Bone marrow (tissue), 2 donors: ENCODE results near the gene LRRC8B.

Experiments
- DNase-seq, 2 donors: peaks; one replicate each; lab custom pipeline; 2025; lab: John Stamatoyannopoulos, UW

The LRRC8B gene

GRCh38 chr1:89547563-89548116, 23.0 kb downstream of the LRRC8B start:
- DNase-seq: peak in 1 of 2 donors; percentile 57

DNA sequence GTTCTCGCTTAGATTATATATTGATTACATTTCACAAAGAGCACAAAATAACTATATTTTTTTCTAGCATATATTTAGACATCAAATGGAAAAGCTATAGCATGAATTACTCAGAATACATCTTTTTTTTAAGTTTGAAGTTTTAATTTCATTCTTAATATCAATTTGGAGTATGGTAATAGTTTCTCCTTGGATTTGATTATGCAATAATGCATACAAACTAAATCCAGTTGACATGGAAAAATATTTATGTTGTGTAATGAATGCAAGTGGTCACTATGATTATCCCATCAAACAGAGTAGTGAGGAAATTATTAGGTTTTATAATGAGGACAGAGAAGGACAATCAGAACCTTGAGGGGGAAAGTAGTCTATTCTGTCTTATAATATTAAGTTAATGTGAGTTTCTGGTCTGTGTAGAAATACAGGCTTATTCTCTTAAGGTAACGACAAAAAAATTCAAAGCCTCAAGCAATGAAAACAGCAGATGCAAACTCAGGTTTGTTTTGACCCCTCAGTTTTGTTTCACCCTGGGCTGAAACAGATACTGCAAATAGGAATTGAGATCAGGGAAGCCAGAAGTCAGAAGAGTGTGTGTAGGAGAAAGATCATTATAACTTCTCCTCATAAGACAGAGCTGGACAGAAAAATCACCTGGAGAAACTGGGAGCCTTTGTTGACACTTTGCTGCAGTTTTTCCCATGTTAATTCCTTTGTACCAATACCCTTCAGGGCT, 23.7 kb downstream of the LRRC8B start:
- no peak for DNase-seq

- DNase-seq: no peak
Measured at GRCh38 chr1:89550995-89551394, 26.4 kb downstream of the LRRC8B start.

GRCh38 chr1:89552471-89553081, 27.9 kb downstream of the LRRC8B start:
- DNase-seq: no peak

DNA sequence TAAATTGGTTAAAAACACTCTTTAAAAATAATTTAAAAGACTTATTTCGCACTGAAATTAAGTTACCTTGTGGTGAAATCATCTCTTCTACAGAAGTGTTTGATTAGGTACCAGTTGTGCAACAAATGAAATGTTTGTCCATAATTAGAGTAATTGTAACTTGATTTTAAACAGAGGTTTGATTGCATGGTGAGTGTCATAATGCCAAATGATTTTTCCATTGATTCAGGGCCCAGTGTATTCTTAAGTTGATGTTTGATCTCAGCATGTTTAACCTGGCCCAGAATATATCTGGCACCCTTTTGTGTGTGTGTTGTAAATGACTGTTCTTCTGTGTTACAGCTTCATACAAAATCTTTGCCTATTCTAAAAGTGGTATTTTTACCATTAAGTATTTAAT, 28.5 kb downstream of the LRRC8B start:
- DNase-seq: no peak

GRCh38 chr1:89555550-89555949, 30.9 kb downstream of the LRRC8B start:
- DNase-seq: no peak

DNA sequence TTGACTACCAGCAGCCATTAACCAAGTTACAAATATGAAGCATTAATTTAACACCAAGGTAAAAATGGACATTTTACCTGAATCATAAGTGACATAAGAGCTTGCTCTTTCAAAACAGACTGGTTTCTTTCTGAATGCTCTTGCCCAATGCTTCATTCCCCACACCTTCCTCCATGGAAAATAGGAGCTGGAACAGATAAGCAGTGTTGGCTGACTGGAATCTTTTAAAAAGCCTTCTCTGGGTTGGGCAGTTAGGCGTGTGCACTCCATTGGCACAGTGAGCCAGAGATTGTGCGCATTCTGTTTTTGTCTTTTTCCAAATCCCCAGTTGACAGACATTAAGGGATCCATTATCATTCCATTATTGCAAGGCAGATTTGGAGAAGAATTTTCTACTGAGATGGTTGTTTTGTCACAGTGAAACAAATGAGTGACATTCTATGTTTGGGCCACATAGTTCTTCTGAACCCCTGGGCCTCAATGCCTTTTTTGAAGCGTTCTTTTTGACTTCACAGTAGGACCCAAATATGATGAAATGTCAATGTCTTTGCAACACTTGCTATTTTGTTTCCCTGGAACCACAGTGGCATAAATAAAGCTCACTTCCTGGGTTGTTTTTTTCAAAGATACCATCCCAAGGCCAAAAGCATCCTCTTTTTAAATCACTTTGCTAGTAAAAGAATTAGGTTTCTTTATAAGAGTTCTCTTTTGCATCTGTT, 32.3 kb downstream of the LRRC8B start:
- no peak for DNase-seq

DNA sequence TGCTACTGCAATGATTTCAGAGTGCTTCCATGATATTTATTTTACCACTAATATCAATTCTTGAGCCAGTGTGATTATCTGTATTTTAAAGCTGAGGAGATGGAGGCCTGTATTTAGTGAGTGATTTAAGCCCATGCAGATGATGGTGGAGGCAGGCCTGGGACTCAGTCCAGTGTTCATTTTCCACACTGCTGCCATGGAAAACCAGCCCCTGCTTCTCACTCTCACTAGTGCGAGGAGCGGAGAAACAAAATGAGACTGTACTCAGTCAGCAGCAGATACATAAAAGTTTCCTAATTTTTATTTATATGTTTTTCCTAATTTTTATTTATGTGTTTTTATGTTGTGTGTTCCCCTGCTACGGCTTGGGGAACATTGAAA, 32.8 kb downstream of the LRRC8B start:
- DNase-seq: no peak

DNA sequence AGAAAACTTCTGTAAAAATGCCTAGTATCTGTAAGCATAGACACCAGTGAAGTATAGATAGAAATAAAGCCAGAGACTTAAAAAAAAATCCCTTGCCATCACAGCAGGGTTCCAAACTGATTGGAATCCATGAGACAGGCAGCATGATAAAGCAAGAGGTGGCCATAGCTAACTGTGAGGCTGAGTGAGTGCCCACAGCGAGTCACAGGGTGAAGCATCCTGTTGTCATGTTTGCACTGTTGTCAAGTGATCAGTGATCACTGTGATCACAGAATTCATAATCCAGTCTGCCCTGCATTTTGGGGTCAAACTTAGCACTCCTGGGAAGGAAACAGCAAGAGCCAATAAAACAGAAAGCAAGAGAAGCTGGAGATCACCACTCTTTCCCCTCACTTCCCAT, 33.3 kb downstream of the LRRC8B start:
- no peak for DNase-seq

DNA sequence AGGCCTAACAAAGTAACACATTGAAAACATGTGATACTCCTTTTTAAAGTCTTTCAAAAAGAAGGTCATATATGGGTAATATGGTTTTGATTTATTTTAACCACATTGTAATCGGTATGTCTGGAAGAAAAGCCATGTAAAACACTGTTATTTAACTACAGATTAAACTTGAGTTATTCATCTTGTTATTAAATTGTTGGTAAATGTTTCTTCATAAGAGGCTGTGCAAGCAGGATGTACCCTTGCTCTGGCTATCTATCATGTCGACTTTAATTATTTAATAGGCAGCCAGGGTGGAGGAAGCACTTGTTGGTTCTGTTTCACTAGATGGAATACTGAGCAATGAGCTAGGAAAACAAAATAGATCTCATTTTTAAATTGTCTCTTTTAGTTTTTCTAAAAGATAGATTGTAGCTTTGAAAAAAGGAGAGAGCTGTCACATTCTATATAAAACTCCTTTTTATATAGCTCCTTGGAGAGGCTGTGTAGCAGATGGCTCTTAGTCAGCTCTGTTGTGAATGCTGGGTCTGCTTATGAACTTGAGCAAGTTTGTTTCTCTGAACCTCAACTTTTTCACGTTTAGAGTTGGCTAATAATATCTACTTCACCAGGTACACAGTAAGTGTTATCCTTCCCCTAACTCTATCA, 39.5 kb downstream of the LRRC8B start:
- DNase-seq: no peak

DNA sequence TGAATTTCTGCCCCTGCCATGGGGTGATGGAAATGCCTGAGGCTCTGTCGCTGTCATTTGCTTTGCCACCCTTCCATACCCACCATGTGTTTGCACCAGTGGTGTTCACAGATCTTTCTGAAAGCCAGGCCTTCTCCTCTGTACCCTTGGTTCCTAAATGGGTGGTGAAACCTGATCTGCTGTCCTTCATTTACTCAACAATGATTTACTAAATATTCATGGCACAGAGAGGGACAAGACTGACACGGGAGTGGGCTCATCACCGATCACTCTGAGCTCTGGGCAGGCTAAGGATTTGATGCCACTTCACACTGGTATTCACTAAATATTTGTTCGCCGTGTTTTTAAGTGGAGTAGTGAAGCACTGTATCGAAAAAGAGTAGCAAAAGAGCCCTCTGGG, 40.9 kb downstream of the LRRC8B start:
- no peak for DNase-seq

DNA sequence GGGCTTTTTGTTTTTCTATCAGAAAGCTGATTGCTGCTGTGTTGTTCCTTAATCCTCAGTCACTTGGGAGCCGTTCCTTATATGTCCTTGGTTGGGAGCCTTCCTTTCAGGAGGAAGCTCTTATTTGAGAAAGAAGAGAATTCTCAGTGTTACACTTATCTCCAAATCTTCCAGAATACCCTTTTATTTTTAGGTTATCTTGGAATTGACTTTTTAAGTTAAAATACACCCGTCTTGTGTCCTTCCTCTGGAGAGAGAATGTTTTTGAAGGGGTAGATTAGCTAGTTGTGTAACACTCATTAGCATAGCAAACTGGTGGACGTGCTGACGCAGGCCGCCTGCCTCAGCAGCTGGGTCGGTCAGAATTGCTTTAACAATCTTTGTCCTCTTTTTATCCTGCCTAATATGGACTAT, 42.1 kb downstream of the LRRC8B start:
- DNase-seq: no peak

GRCh38 chr1:89567797-89568196, 43.2 kb downstream of the LRRC8B start:
- DNase-seq: no peak

GRCh38 chr1:89573410-89573809, 48.8 kb downstream of the LRRC8B start:
- no peak for DNase-seq

- DNase-seq: no peak
Measured at GRCh38 chr1:89574621-89575020, 50.0 kb downstream of the LRRC8B start.

DNA sequence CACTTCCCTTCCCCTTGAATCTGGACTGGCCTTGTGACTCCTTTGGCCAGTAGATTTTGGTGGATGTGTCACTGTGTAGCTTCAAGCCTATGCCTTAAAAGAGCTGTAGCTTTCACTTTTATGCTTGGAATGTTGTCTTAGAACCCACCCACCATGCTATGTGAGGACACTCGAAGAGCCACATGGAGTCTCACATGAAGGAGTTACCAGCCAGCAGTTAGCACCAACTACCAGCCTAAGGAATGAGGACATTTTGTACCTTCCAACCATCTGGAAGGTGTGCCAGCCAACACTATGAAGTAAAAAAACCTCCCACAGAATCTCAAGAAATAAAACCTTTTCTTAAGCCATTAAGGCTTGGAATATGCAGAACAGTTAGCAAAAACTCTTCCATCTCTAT, 50.6 kb downstream of the LRRC8B start:
- DNase-seq: no peak

GRCh38 chr1:89576013-89576412, 51.4 kb downstream of the LRRC8B start:
- DNase-seq: no peak

DNA sequence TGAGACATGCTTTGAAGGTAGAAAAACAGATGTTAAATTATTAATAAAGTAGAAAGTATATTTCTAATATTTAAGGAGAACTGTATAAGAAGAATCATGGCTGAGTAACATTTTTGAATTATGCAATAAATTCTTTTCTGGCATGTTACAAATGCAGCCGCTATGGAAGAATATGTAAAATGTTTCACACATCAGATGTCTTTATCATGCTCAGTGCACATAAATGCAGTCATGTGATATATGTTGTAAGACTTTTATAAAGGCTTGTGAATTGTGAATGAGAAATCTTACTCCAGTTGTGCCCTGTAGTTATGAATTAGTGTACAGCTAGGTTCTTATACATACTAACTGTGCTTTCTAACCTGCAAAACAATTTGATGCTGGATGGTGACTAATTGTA, 53.5 kb downstream of the LRRC8B start:
- DNase-seq: no peak

DNA sequence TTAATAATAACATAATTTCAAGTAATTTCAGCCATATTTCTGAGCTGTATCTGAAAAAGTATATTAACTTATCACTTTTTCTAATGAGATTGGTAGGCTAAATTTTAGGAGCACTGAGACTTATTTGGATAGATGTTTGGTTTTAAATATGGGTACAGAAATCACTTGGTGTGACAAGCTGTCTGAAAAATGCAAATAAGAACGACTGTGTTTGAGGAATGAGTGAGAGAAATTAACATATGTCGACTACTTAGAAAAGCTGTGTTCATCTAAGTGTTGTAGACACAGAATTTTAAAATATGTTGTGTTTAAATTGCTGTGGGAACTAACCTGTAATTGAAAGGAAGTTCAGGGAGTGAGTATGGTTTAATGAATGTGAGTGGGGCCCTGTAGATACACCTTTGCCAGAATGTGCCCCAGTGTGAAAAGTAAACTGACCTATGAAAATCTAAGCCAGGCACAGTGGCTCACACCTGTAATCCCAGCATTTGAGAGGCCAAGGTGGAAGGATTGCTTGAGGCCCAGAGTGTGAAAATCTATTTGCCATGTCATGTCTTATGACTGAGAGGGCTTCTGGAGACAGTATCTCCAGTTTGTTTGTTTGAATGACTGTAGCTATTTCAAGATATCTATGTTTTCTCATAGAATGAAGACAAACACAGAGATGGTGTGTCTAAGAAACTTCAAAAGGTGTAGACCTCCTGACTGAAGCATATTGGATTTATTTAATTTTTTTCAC, 54.5 kb downstream of the LRRC8B start:
- no peak for DNase-seq

GRCh38 chr1:89580036-89580435, 55.4 kb downstream of the LRRC8B start:
- no peak for DNase-seq

DNA sequence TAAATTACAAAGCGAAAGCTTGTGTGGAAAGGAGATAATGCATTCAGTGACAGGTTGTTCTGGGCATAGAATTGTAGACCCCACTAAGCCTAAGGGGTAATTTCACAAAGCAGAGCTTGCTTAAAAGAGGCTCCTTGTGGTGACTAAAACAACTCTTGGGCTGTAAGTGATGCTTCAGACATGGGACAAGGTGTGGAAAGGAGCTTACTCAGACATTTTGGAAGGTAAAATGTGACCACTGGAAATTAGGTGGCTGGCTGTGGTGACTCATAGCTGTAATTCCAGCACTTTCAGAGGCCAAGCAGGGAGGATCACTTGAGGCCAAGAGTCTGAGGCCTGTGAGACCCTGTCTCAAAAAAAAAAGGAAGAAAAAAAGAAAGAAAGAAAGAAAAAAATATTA, 57.2 kb downstream of the LRRC8B start:
- DNase-seq: no peak

DNA sequence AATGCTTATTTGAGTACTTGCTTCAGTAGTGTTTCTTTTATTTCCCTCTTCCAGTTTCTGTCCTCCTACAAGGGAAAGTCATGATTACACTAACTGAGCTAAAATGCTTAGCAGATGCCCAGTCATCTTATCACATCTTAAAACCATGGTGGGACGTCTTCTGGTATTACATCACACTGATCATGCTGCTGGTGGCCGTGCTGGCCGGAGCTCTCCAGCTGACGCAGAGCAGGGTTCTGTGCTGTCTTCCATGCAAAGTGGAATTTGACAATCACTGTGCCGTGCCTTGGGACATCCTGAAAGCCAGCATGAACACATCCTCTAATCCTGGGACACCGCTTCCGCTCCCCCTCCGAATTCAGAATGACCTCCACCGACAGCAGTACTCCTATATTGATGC, 57.9 kb downstream of the LRRC8B start:
- no peak for DNase-seq
